ENCODE measurements around the gene PNPLA3. TPM values are rescaled to one million over a fixed set of nuclear protein-coding genes. Genes with fewer than 3 reads are reported as not detected.

The PNPLA3 gene
- total and polyA plus RNA-seq, 2 donors = 0.05 to 0.09 TPM

DNA sequence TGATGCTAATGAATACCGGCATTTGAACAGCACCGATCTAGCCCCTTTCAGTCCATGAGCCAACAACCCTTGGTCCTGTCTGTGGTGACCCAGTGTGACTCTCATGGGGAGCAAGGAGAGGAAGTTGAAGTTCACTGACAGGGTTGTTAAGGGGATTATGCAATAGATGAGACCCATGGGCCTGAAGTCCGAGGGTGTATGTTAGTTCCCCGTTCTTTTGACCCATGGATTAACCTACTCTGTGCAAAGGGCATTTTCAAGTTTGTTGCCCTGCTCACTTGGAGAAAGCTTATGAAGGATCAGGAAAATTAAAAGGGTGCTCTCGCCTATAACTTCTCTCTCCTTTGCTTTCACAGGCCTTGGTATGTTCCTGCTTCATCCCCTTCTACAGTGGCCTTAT is 4.9 kb downstream of the PNPLA3 start:
- Histone ChIP-seq H3K27ac (ENCODE audit: low read depth in 1 of 2, low read length in 1 of 2) (no peak overlapping the region), H3K27me3 (ENCODE audit: control insufficient read depth in 2 of 2, insufficient read depth in 1 of 2, low read length in 1 of 2) (peaks cover 20 to 36% of the 10 kb centered on the region in 2 donors), H3K4me3 (ENCODE audit: low read length in 2 of 2) (no peak overlapping the region), H3K9me3 (ENCODE audit: control insufficient read depth in 2 of 2, insufficient read depth in 1 of 2, low read length in 1 of 2) (peaks cover 4 to 5% of the 10 kb centered on the region in 2 donors), H3K4me1 (ENCODE audit: control insufficient read depth in 2 of 2, insufficient read depth in 2 of 2, low read length in 2 of 2) (peaks cover 0 to 9% of the 10 kb centered on the region in 2 donors), H3K36me3 (ENCODE audit: control insufficient read depth in 2 of 2, insufficient read depth in 2 of 2, low read length in 1 of 2) (no peaks in the 10 kb centered on the region)
- WGBS = 73% methylated on average over 5 of the region's 5 CpGs
- DNase-seq (ENCODE audit: low read depth in 6 of 9, low spot score in 9 of 9) = no peak

DNA sequence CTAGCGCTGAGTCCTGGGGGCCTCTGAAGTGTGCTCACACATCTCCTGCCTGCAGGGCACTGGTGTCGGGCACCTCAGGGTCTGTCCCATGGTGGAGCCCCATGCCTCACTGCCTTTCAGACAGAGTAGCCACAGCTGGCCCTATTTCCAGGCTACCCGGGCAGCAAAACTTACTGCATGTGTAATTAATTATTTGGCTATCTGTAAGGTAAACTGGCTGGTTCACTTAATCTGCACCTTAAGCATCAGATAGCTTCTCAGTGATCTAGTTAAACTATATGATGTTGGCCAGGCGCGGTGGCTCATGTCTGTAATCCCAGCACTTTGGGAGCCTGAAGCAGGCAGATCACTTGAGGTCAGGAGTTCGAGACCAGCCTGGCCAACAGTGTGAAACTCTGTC is 5.3 kb downstream of the PNPLA3 start:
- DNase-seq (ENCODE audit: low read depth in 6 of 9, low spot score in 9 of 9) = no peak
- WGBS = 89% methylated on average over 6 of the region's 6 CpGs
- Histone ChIP-seq H3K36me3 (ENCODE audit: control insufficient read depth in 2 of 2, insufficient read depth in 2 of 2, low read length in 1 of 2) (no peaks in the 10 kb centered on the region), H3K27me3 (ENCODE audit: control insufficient read depth in 2 of 2, insufficient read depth in 1 of 2, low read length in 1 of 2) (peaks cover 18 to 32% of the 10 kb centered on the region in 2 donors), H3K4me3 (ENCODE audit: low read length in 2 of 2) (no peak overlapping the region), H3K27ac (ENCODE audit: low read depth in 1 of 2, low read length in 1 of 2) (no peak overlapping the region), H3K4me1 (ENCODE audit: control insufficient read depth in 2 of 2, insufficient read depth in 2 of 2, low read length in 2 of 2) (peaks cover 0 to 5% of the 10 kb centered on the region in 2 donors), H3K9me3 (ENCODE audit: control insufficient read depth in 2 of 2, insufficient read depth in 1 of 2, low read length in 1 of 2) (peaks cover 3 to 5% of the 10 kb centered on the region in 2 donors)

DNA sequence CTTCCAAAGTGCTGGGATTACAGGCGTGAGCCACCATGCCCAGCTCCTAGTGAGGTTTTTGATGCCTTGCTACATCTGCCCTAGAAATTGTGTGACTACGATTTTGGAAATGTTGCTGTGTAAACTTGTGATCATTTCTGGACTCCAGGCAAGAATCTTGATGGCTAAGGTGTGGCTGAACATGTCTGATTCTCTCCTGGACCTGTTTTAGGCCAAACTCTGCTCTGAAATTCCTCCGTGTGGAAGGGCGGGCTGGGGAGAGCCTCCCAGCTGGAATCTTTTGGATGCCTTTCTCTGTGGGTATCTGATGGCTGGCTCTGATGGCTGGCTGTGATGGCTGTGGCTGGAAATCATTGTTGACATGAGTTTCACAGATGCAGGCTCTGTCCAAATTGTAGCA is 8.2 kb downstream of the PNPLA3 start:
- Histone ChIP-seq H3K4me3 (ENCODE audit: low read length in 2 of 2) (no peak overlapping the region), H3K27me3 (ENCODE audit: control insufficient read depth in 2 of 2, insufficient read depth in 1 of 2, low read length in 1 of 2) (peaks cover 0 to 6% of the 10 kb centered on the region in 2 donors), H3K9me3 (ENCODE audit: control insufficient read depth in 2 of 2, insufficient read depth in 1 of 2, low read length in 1 of 2) (no peaks in the 10 kb centered on the region), H3K4me1 (ENCODE audit: control insufficient read depth in 2 of 2, insufficient read depth in 2 of 2, low read length in 2 of 2) (no peaks in the 10 kb centered on the region), H3K27ac (ENCODE audit: low read depth in 1 of 2, low read length in 1 of 2) (no peak overlapping the region), H3K36me3 (ENCODE audit: control insufficient read depth in 2 of 2, insufficient read depth in 2 of 2, low read length in 1 of 2) (no peaks in the 10 kb centered on the region)
- no peak for DNase-seq (ENCODE audit: low read depth in 6 of 9, low spot score in 9 of 9)
- WGBS = 88% methylated on average over 4 of the region's 4 CpGs

DNA sequence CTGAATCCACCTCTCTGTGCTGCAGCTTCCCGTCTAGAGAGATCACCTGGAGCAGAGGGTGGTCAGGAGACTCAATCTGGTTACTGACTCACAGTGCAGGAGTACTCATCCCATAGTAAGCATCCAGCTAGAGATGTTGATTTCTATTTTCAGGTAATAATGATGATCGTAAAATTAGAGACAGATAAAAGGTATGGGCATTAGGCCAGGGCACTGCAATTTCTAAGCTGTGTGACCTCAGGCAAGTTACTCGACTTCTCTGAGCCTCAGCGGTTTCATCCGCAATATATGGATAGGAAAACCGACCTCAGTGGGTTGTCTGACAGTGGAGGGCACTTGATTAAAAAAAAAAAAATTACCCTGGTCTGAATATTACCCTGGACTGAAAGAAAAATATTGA is 17.8 kb downstream of the PNPLA3 start:
- Histone ChIP-seq H3K9me3 (ENCODE audit: control insufficient read depth in 2 of 2, insufficient read depth in 1 of 2, low read length in 1 of 2) (no peaks in the 10 kb centered on the region), H3K4me3 (ENCODE audit: low read length in 2 of 2) (no peak overlapping the region), H3K36me3 (ENCODE audit: control insufficient read depth in 2 of 2, insufficient read depth in 2 of 2, low read length in 1 of 2) (no peaks in the 10 kb centered on the region), H3K27ac (ENCODE audit: low read depth in 1 of 2, low read length in 1 of 2) (no peak overlapping the region), H3K4me1 (ENCODE audit: control insufficient read depth in 2 of 2, insufficient read depth in 2 of 2, low read length in 2 of 2) (no peaks in the 10 kb centered on the region), H3K27me3 (ENCODE audit: control insufficient read depth in 2 of 2, insufficient read depth in 1 of 2, low read length in 1 of 2) (no peaks in the 10 kb centered on the region)
- DNase-seq (ENCODE audit: low read depth in 6 of 9, low spot score in 9 of 9) = no peak
- 92% methylated on average over 6 of the region's 6 CpGs for WGBS

DNA sequence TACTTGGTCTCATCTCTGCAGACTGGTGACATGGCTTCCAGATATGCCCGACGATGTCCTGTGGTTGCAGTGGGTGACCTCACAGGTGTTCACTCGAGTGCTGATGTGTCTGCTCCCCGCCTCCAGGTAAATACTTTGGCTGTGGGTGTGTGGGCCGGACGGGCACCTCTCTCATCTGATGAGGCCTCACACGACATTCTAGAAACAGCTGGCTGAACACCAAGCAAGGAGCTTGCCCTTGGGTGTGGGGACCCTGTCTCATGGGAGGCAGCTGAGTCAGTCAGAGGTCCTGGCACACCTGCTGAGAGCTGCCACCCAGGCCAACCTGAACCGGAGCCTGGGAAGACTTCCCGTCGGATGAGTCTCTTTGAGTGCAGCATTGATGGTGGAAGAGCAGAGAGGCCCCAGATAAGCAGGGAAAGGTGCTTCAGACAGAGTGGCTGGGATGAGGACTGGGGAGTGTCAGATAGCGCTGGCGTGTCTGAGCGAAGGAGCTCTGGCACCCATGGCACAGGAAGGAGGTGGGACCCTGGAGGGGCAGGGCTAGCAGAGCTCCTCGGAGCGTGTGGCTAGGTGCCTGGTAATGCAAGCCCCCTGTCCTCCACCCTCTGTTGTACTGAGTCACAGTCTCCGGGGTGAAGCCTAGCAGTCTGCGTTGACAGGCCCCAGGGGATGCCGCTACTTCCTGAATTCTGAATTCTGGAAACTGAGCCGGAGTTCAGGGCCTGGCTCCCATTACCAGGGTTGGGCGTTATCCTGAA is 21.2 kb downstream of the PNPLA3 start:
- Histone ChIP-seq H3K36me3 (ENCODE audit: control insufficient read depth in 2 of 2, insufficient read depth in 2 of 2, low read length in 1 of 2) (no peaks in the 10 kb centered on the region), H3K27ac (ENCODE audit: low read depth in 1 of 2, low read length in 1 of 2) (no peak overlapping the region), H3K4me1 (ENCODE audit: control insufficient read depth in 2 of 2, insufficient read depth in 2 of 2, low read length in 2 of 2) (no peaks in the 10 kb centered on the region), H3K9me3 (ENCODE audit: control insufficient read depth in 2 of 2, insufficient read depth in 1 of 2, low read length in 1 of 2) (no peaks in the 10 kb centered on the region), H3K27me3 (ENCODE audit: control insufficient read depth in 2 of 2, insufficient read depth in 1 of 2, low read length in 1 of 2) (no peaks in the 10 kb centered on the region), H3K4me3 (ENCODE audit: low read length in 2 of 2) (no peak overlapping the region)
- DNase-seq (ENCODE audit: low read depth in 6 of 9, low spot score in 9 of 9) = no peak
- 91% methylated on average over 20 of the region's 20 CpGs for WGBS

DNA sequence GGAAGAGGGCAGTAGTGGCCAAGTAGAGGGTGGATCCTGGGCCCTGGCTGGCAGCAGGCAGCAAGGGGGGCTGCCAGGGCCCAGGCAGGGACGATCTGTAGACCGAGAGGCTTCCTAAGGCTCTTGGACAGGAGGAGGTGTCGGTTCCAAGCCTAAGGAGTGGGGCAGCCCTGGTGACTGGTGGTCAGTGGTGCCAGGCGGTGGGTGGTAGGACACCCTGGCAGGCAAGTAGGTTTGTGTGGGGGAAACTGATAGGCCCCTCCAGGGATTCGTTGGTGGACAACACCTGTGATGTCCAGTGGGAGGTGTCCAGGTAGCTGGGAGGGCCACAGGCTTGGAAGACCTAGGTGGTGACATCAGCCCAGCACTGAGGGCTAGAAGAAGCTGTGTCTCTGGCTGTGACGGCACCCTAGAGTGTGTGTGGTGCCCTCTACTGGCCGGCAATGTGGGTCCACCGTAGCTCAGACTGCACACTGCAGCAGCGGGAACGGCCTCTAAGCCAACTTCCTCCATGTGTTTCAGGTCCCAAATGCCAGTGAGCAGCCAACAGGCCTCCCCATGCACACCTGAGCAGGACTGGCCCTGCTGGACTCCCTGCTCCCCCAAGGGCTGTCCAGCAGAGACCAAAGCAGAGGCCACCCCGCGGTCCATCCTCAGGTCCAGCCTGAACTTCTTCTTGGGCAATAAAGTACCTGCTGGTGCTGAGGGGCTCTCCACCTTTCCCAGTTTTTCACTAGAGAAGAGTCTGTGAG is 22.2 kb downstream of the PNPLA3 start:
- peak in 5 of 9 donors; percentile 38 to 68 (median 51) for DNase-seq (ENCODE audit: low read depth in 6 of 9, low spot score in 9 of 9)
- H3K9me3 ChIP-seq (ENCODE audit: control insufficient read depth in 2 of 2, insufficient read depth in 1 of 2, low read length in 1 of 2) = no peaks in the 10 kb centered on the region
- H3K4me1 ChIP-seq (ENCODE audit: control insufficient read depth in 2 of 2, insufficient read depth in 2 of 2, low read length in 2 of 2) = no peaks in the 10 kb centered on the region
- H3K4me3 ChIP-seq (ENCODE audit: low read length in 2 of 2) = no peak overlapping the region
- no peaks in the 10 kb centered on the region for H3K27me3 ChIP-seq (ENCODE audit: control insufficient read depth in 2 of 2, insufficient read depth in 1 of 2, low read length in 1 of 2)
- H3K27ac ChIP-seq (ENCODE audit: low read depth in 1 of 2, low read length in 1 of 2) = no peak overlapping the region
- no peaks in the 10 kb centered on the region for H3K36me3 ChIP-seq (ENCODE audit: control insufficient read depth in 2 of 2, insufficient read depth in 2 of 2, low read length in 1 of 2)
- 50% methylated on average over 12 of the region's 12 CpGs for WGBS

DNA sequence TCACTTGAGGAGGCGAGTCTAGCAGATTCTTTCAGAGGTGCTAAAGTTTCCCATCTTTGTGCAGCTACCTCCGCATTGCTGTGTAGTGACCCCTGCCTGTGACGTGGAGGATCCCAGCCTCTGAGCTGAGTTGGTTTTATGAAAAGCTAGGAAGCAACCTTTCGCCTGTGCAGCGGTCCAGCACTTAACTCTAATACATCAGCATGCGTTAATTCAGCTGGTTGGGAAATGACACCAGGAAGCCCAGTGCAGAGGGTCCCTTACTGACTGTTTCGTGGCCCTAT is 22.7 kb downstream of the PNPLA3 start:
- H3K36me3 ChIP-seq (ENCODE audit: control insufficient read depth in 2 of 2, insufficient read depth in 2 of 2, low read length in 1 of 2) = no peaks in the 10 kb centered on the region
- no peak overlapping the region for H3K4me3 ChIP-seq (ENCODE audit: low read length in 2 of 2)
- no peaks in the 10 kb centered on the region for H3K9me3 ChIP-seq (ENCODE audit: control insufficient read depth in 2 of 2, insufficient read depth in 1 of 2, low read length in 1 of 2)
- DNase-seq (ENCODE audit: low read depth in 6 of 9, low spot score in 9 of 9) = no peak
- H3K4me1 ChIP-seq (ENCODE audit: control insufficient read depth in 2 of 2, insufficient read depth in 2 of 2, low read length in 2 of 2) = no peaks in the 10 kb centered on the region
- H3K27me3 ChIP-seq (ENCODE audit: control insufficient read depth in 2 of 2, insufficient read depth in 1 of 2, low read length in 1 of 2) = peaks cover 0 to under 1% of the 10 kb centered on the region in 2 donors
- WGBS = 91% methylated on average over 7 of the region's 7 CpGs
- no peak overlapping the region for H3K27ac ChIP-seq (ENCODE audit: low read depth in 1 of 2, low read length in 1 of 2)

DNA sequence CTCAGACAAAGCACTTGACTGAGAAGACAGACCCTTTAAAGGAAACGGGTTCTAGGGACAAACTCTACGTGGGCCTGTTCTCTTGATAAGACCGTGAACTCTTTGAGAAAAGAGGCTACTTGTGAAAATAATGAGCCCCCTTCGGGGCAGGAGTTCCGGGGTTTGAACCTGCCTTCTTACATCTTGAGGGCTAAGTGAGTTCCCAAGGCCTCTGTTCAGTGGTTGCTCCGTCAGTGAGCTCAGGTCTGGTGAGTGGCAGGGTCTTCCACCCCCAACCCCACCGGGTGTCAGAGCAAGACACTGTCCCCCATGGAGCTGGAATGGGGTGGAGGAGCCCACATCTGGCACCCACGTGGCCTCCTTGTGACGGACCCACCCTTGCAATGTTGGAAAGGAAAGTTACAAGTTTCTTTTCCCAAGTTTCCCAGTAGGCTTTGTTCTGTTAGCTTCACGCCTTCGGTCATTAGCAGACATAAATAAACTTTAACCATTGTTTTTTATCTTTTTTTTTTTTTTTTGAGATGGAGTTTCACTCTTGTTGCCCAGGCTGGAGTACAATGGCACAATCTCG is 25.3 kb downstream of the PNPLA3 start:
- Histone ChIP-seq H3K36me3 (ENCODE audit: control insufficient read depth in 2 of 2, insufficient read depth in 2 of 2, low read length in 1 of 2) (no peaks in the 10 kb centered on the region), H3K27me3 (ENCODE audit: control insufficient read depth in 2 of 2, insufficient read depth in 1 of 2, low read length in 1 of 2) (peaks cover under 1 to 10% of the 10 kb centered on the region in 2 donors), H3K4me3 (ENCODE audit: low read length in 2 of 2) (no peak overlapping the region), H3K4me1 (ENCODE audit: control insufficient read depth in 2 of 2, insufficient read depth in 2 of 2, low read length in 2 of 2) (no peaks in the 10 kb centered on the region), H3K9me3 (ENCODE audit: control insufficient read depth in 2 of 2, insufficient read depth in 1 of 2, low read length in 1 of 2) (no peaks in the 10 kb centered on the region), H3K27ac (ENCODE audit: low read depth in 1 of 2, low read length in 1 of 2) (no peak overlapping the region)
- WGBS = 97% methylated on average over 12 of the region's 12 CpGs
- no peak for DNase-seq (ENCODE audit: low read depth in 6 of 9, low spot score in 9 of 9)

DNA sequence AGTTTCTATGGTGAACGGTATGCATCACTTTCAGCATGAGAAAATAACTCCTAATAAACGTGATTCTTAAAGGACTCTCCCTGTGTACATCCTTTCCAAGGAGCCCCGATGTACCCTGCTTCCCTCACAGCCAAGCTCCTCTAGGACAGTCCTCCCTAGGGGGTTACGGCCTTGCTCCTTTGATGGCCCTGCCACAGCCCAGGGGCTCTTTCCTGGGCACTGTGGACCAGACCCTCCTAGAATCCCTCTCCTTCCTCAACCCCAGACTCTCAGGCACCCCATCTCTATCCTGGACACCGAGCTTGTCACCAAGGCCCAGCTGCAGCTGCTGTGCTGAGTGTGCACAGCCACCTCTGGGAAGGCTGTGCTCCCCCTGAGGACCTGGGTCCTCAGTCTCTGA is 27.8 kb downstream of the PNPLA3 start:
- no peak for DNase-seq (ENCODE audit: low read depth in 6 of 9, low spot score in 9 of 9)
- H3K4me1 ChIP-seq (ENCODE audit: control insufficient read depth in 2 of 2, insufficient read depth in 2 of 2, low read length in 2 of 2) = peaks cover 11 to 18% of the 10 kb centered on the region in 2 donors
- no peak overlapping the region for H3K4me3 ChIP-seq (ENCODE audit: low read length in 2 of 2)
- no peaks in the 10 kb centered on the region for H3K36me3 ChIP-seq (ENCODE audit: control insufficient read depth in 2 of 2, insufficient read depth in 2 of 2, low read length in 1 of 2)
- WGBS = 95% methylated on average over 5 of the region's 5 CpGs
- H3K27me3 ChIP-seq (ENCODE audit: control insufficient read depth in 2 of 2, insufficient read depth in 1 of 2, low read length in 1 of 2) = peaks cover 3 to 10% of the 10 kb centered on the region in 2 donors
- no peaks in the 10 kb centered on the region for H3K9me3 ChIP-seq (ENCODE audit: control insufficient read depth in 2 of 2, insufficient read depth in 1 of 2, low read length in 1 of 2)
- no peak overlapping the region for H3K27ac ChIP-seq (ENCODE audit: low read depth in 1 of 2, low read length in 1 of 2)
